ENCODE measurements around the gene SLC44A1. TPM values are rescaled to one million over a fixed set of nuclear protein-coding genes. Genes with fewer than 3 reads are reported as not detected.
"Not testable (repeated sequence)": the region's sequence is repeated elsewhere in the genome, so short reads cannot be mapped to it uniquely, and the experiment has no call there.

Gene SLC44A1
- total RNA-seq, 4 donors from 2014 or later = 35.4 to 62.3 (median 48.2) TPM

DNA sequence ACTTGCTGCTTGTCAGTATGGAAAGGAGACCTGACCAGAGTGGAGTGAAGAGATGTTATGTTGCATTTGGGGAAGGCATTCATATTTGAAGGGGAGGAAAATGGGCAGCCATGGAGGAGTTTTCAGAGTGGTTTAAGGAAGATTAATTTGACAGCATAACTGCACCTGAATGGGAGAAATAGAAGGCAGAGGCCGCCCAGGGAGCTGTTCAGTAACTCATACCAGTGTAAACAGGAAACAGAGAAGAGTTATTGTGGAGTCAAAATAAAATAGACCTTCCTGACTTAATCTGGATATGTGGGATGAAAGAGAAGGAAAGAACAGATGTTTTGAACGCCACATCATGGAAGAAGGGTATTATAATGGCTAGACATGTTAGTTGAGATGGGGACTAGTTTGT, 13.4 kb downstream of the SLC44A1 start:
- ATAC-seq (ENCODE audit: low FRiP score) (no peak), DNase-seq (ENCODE audit: low spot score) (no peak)
- TF ChIP-seq CTCF (IDR thresholded peaks at IDR 0.05) = no peak

DNA sequence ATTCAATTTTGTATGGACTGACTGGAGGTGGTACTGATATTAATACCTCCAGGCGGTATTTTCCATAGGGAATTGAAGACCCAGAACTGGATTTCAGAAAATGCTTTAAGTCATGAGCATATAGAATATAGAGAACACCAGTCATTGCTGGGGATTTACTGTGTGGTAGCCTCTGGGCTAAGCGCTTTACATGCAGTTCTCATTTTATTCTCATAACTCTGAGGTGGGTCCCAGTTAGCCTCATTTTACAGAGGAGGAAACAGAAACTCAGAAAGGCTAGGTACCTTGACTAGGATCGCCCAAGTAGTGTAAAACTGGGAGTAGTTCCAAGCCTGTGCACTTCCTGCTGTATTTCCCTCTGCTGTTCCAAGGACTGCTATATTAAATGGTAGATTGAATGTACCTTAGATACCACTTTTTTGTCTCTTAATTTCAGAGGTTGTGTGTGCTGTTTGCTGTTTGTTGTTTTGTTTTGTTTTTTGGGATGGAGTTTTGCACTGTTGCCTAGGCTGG, 13.8 kb downstream of the SLC44A1 start:
- ATAC-seq (ENCODE audit: low FRiP score) = no peak
- no peak for DNase-seq (ENCODE audit: low spot score)
- no peak for TF ChIP-seq CTCF (IDR thresholded peaks at IDR 0.05)

- no peak for ATAC-seq (ENCODE audit: low FRiP score)
- DNase-seq (ENCODE audit: low spot score) = no peak
- TF ChIP-seq CTCF (IDR thresholded peaks at IDR 0.05) = no peak
Measured at GRCh38 chr9:105259274-105259673, 14.8 kb downstream of the SLC44A1 start.

GRCh38 chr9:105259731-105260612, 15.5 kb downstream of the SLC44A1 start:
- ATAC-seq (ENCODE audit: low FRiP score) = peak; percentile 86
- DNase-seq (ENCODE audit: low spot score) = no peak
- no peak for TF ChIP-seq CTCF (IDR thresholded peaks at IDR 0.05)

- DNase-seq (ENCODE audit: low spot score) = no peak
- no peak for TF ChIP-seq CTCF (IDR thresholded peaks at IDR 0.05)
- no peak for ATAC-seq (ENCODE audit: low FRiP score)
Measured at GRCh38 chr9:105262497-105262896, 18.0 kb downstream of the SLC44A1 start.

- TF ChIP-seq CTCF (IDR thresholded peaks at IDR 0.05) = no peak
- DNase-seq (ENCODE audit: low spot score) = no peak
- ATAC-seq (ENCODE audit: low FRiP score) = no peak
Measured at GRCh38 chr9:105264380-105264779, 19.9 kb downstream of the SLC44A1 start.

- DNase-seq (ENCODE audit: low spot score); ATAC-seq (ENCODE audit: low FRiP score): not testable (repeated sequence)
Measured at GRCh38 chr9:105268254-105268653, 23.8 kb downstream of the SLC44A1 start.

Measured in omental fat pad (tissue), 4 donors.